ENCODE measurements around the gene TBX3. TPM values are rescaled to one million over a fixed set of nuclear protein-coding genes. Genes with fewer than 3 reads are reported as not detected.

Gene TBX3
- total RNA-seq, 1 donor from 2014 or later: 0.20 TPM

GRCh38 chr12:114628199-114628598 is 55.8 kb downstream of the TBX3 start:
- DNase-seq (ENCODE audit: low read depth, low spot score): no peak

GRCh38 chr12:114627393-114627792 is 56.6 kb downstream of the TBX3 start:
- no peak for DNase-seq (ENCODE audit: low read depth, low spot score)

GRCh38 chr12:114625294-114625851 is 58.6 kb downstream of the TBX3 start:
- no peak for DNase-seq (ENCODE audit: low read depth, low spot score)

GRCh38 chr12:114623737-114624136 is 60.2 kb downstream of the TBX3 start:
- no peak for DNase-seq (ENCODE audit: low read depth, low spot score)
